K562 (cell line): Measurements from ENCODE around the gene DGKK. TPM values are rescaled to one million over a fixed set of nuclear protein-coding genes. Genes with fewer than 3 reads are reported as not detected.

Experiments used
- HNRNPK ChIP-seq: fragments of 200-400 bp; formaldehyde crosslinking; IDR thresholded peaks from one replicate; pipeline ENCODE4 v1.6.1; 2018; ENCODE audit warnings: mild to moderate bottlenecking, low read depth, low read length; ENCODE audit not compliant: poor library complexity, severe bottlenecking
- KDM5B ChIP-seq: fragments of 200-600 bp; sonication (generic); IDR thresholded peaks from 2 replicates; pipeline ENCODE4 v1.6.1; 2012; ENCODE audit warnings: low read depth, mild to moderate bottlenecking, moderate library complexity, low read length, control low read depth, inconsistent platforms; ENCODE audit not compliant: insufficient replicate concordance
- L3MBTL2 ChIP-seq: fragments of 450-650 bp; IDR thresholded peaks from 2 replicates; pipeline ENCODE4 v1.6.1; 2016; ENCODE audit warnings: mild to moderate bottlenecking, moderate library complexity
- MBD2 ChIP-seq: sonication (generic); IDR thresholded peaks from 2 replicates; pipeline ENCODE4 v1.6.1; 2016; ENCODE audit warnings: low read depth, borderline replicate concordance
- MTA3 ChIP-seq: fragments of 450-650 bp; formaldehyde crosslinking; IDR thresholded peaks from 2 replicates; pipeline ENCODE4 v1.6.1; 2017; ENCODE audit warnings: mild to moderate bottlenecking, borderline replicate concordance
- PCBP2 ChIP-seq: fragments of 200-400 bp; formaldehyde crosslinking; IDR thresholded peaks from 2 replicates; pipeline ENCODE4 v1.6.1; 2018; ENCODE audit warnings: low read length, low read depth, mild to moderate bottlenecking, moderate library complexity; ENCODE audit not compliant: poor library complexity, severe bottlenecking
- ZNF232 ChIP-seq: sonication (generic); formaldehyde crosslinking; IDR thresholded peaks from 2 replicates; pipeline ENCODE4 v1.8.0; 2022; ENCODE audit warnings: mild to moderate bottlenecking, missing genetic modification reagents
- ZNF282 ChIP-seq: sonication (generic); formaldehyde crosslinking; IDR thresholded peaks from 2 replicates; pipeline ENCODE4 v1.8.1; 2023; ENCODE audit warnings: missing genetic modification reagents
- polyA plus RNA-seq, 8 experiments: library from polyadenylated mRNA; depleted of rRNA in 4 of 8; stranded (reverse) in 5 of 8; unstranded in 3 of 8; fragments of >200 nt; fragmentation: Nextera tagmentation in 2 of 8; fragmentation: Illumina TruSeq in 1 of 8; extraction: Ambion mirVana in 2 of 8; extraction: Trizol in 1 of 8; gene quantifications; 2 replicates each; pipeline versions ENCODE4 v1.2.1 to v1.2.3, GENCODE V29; 2011 to 2014; ENCODE audit warnings: inconsistent platforms in 1 of 8, missing spikeins in 1 of 8
- total RNA-seq, 7 experiments: library from RNA; depleted of rRNA in 6 of 7; stranded (reverse); fragments of >200 nt in 6 of 7; fragmentation: Illumina TruSeq in 2 of 7; extraction: Trizol in 2 of 7; gene quantifications; 2 replicates each; pipeline versions ENCODE4 v1.2.1 to v1.2.3, GENCODE V29; 2011 to 2021; ENCODE audit warnings: low replicate concordance in 1 of 7
- TF ChIP-seq, protein P1 (sequence below): fragments of 250-450 bp; sonication (Bioruptor Pico); IDR thresholded peaks from 2 replicates; pipeline ENCODE4 v1.5.0; 2020; ENCODE audit warnings: mild to moderate bottlenecking, borderline replicate concordance
- TF ChIP-seq, protein P2 (sequence below): fragments of 250-450 bp; sonication (Bioruptor Pico); IDR thresholded peaks from 2 replicates; pipeline ENCODE4 v1.5.0; 2022; ENCODE audit warnings: mild to moderate bottlenecking
- TF ChIP-seq, protein P3 (sequence below): fragments of 250-450 bp; sonication (Bioruptor Pico); IDR thresholded peaks from 2 replicates; pipeline ENCODE4 v1.6.1; 2021; ENCODE audit warnings: mild to moderate bottlenecking
- TF ChIP-seq, protein P4 (sequence below): sonication (generic); formaldehyde crosslinking; IDR thresholded peaks from 2 replicates; pipeline ENCODE4 v1.8.0; 2022; ENCODE audit warnings: missing genetic modification reagents, mild to moderate bottlenecking, borderline replicate concordance

DGKK gene
- total and polyA plus RNA-seq, 9 of the 15 experiments (the other 6 are each of a cell fraction or from before 2014, with no cell fraction given): not detected

DNA sequence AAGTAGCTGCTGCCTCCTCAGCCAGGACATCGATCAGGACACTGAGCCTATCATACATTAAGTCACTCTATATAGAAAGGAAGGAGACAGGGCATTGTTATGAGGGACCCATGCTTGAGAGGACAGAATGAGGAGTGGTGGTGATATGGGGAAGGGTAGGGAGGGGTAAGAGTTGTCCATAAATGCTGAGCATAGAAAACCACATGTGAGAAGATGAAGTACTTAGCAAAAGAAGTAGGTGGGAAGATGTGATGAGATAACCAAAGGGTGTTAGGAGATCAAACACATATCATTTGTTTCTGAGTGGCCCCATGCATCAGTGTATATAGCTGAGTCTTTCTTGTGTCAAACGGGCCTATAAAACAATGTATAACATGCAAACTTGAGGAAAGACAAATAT is 84.1 kb downstream of the DGKK start (continued):
- TF ChIP-seq, protein P1, sequence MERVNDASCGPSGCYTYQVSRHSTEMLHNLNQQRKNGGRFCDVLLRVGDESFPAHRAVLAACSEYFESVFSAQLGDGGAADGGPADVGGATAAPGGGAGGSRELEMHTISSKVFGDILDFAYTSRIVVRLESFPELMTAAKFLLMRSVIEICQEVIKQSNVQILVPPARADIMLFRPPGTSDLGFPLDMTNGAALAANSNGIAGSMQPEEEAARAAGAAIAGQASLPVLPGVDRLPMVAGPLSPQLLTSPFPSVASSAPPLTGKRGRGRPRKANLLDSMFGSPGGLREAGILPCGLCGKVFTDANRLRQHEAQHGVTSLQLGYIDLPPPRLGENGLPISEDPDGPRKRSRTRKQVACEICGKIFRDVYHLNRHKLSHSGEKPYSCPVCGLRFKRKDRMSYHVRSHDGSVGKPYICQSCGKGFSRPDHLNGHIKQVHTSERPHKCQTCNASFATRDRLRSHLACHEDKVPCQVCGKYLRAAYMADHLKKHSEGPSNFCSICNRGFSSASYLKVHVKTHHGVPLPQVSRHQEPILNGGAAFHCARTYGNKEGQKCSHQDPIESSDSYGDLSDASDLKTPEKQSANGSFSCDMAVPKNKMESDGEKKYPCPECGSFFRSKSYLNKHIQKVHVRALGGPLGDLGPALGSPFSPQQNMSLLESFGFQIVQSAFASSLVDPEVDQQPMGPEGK (CRISPR knock-in tag): no peak
- TF ChIP-seq HNRNPK (no peak), ZNF282 (CRISPR knock-in tag) (no peak), KDM5B (no peak), ZNF232 (no peak), PCBP2 (no peak), MBD2 (no peak), MTA3 (no peak), L3MBTL2 (no peak)
- TF ChIP-seq, protein P2, sequence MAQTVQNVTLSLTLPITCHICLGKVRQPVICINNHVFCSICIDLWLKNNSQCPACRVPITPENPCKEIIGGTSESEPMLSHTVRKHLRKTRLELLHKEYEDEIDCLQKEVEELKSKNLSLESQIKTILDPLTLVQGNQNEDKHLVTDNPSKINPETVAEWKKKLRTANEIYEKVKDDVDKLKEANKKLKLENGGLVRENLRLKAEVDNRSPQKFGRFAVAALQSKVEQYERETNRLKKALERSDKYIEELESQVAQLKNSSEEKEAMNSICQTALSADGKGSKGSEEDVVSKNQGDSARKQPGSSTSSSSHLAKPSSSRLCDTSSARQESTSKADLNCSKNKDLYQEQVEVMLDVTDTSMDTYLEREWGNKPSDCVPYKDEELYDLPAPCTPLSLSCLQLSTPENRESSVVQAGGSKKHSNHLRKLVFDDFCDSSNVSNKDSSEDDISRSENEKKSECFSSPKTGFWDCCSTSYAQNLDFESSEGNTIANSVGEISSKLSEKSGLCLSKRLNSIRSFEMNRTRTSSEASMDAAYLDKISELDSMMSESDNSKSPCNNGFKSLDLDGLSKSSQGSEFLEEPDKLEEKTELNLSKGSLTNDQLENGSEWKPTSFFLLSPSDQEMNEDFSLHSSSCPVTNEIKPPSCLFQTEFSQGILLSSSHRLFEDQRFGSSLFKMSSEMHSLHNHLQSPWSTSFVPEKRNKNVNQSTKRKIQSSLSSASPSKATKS (CRISPR knock-in tag): no peak
- TF ChIP-seq, protein P3, sequence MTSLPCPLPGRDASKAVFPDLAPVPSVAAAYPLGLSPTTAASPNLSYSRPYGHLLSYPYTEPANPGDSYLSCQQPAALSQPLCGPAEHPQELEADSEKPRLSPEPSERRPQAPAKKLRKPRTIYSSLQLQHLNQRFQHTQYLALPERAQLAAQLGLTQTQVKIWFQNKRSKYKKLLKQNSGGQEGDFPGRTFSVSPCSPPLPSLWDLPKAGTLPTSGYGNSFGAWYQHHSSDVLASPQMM (CRISPR knock-in tag): no peak
- TF ChIP-seq, protein P4, sequence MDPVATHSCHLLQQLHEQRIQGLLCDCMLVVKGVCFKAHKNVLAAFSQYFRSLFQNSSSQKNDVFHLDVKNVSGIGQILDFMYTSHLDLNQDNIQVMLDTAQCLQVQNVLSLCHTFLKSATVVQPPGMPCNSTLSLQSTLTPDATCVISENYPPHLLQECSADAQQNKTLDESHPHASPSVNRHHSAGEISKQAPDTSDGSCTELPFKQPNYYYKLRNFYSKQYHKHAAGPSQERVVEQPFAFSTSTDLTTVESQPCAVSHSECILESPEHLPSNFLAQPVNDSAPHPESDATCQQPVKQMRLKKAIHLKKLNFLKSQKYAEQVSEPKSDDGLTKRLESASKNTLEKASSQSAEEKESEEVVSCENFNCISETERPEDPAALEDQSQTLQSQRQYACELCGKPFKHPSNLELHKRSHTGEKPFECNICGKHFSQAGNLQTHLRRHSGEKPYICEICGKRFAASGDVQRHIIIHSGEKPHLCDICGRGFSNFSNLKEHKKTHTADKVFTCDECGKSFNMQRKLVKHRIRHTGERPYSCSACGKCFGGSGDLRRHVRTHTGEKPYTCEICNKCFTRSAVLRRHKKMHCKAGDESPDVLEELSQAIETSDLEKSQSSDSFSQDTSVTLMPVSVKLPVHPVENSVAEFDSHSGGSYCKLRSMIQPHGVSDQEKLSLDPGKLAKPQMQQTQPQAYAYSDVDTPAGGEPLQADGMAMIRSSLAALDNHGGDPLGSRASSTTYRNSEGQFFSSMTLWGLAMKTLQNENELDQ: no peak
